GM13976 (cell line): ENCODE measurements around the gene SCARB2.
"Not testable (repeated sequence)": the region's sequence is repeated elsewhere in the genome, so short reads cannot be mapped to it uniquely, and the experiment has no call there.

Source experiments
- DNase-seq: peaks from one replicate; pipeline ENCODE4 v3.0.0; 2012; ENCODE audit warnings: low spot score
- CTCF ChIP-seq: IDR thresholded peaks from 2 replicates; pipeline ENCODE4 v1.5.1; 2012; ENCODE audit warnings: borderline replicate concordance, mild to moderate bottlenecking; ENCODE audit not compliant: insufficient read depth; ENCODE audit errors: extremely low read depth, missing control alignments, control extremely low read depth
- in situ Hi-C: fragments of 300-500 bp; cut with MboI; formaldehyde crosslinking; loops from one replicate; pipeline ENCODE4 v1.12.0; 2022; ENCODE audit warnings: low sequenced_read_pairs, mixed read lengths, inconsistent platforms; ENCODE audit not compliant: unreplicated experiment

The SCARB2 gene

GRCh38 chr4:76251441-76252270 lies 38.0 kb upstream of the SCARB2 start, which contains the start of gene FAM47E:
Gene FAM47E (plus strand): TSS chr4:76251721. CDS start chr4:76251747, 26 bp downstream.
- no peak for TF ChIP-seq CTCF
- peak; percentile 63 for DNase-seq
- in situ Hi-C loops = no loop called here

GRCh38 chr4:76250962-76251361 lies 37.3 kb upstream of the SCARB2 start:
- no peak for TF ChIP-seq CTCF
- DNase-seq = no peak
- in situ Hi-C loops = no loop called here

GRCh38 chr4:76246852-76247251 lies 33.2 kb upstream of the SCARB2 start:
- in situ Hi-C loops = no loop called here
- no peak for DNase-seq
- TF ChIP-seq CTCF = no peak

- no peak for TF ChIP-seq CTCF
- no peak for DNase-seq
- in situ Hi-C loops = no loop called here
Observed at GRCh38 chr4:76246025-76246424, 32.4 kb upstream of the SCARB2 start.

- in situ Hi-C loops = not testable (repeated sequence)
Observed at GRCh38 chr4:76243877-76244276, 30.3 kb upstream of the SCARB2 start.

GRCh38 chr4:76240236-76240635 lies 26.6 kb upstream of the SCARB2 start:
- in situ Hi-C loops = no loop called here
- no peak for DNase-seq
- no peak for TF ChIP-seq CTCF

More at GRCh38 chr4:76243877-76244276, 30.3 kb upstream of the SCARB2 start:
- not testable (repeated sequence) for DNase-seq

- in situ Hi-C loops = no loop called here
- DNase-seq = no peak
- TF ChIP-seq CTCF = no peak
Observed at GRCh38 chr4:76238701-76239100, 25.1 kb upstream of the SCARB2 start.
